Activated naive CD8-positive, alpha-beta T cell treated with anti-CD3 and anti-CD28 coated beads, Interleukin-2, amount 50 U/mL, for 24 hours (primary cell): ENCODE data around the gene CDCA7L.
"Not testable (repeated sequence)": the region's sequence is repeated elsewhere in the genome, so short reads cannot be mapped to it uniquely, and the experiment has no call there.

Source experiments
- ATAC-seq: fragments of 150-1000 bp; cut with Tn5 transposase; one replicate; pipeline ENCODE4 v1.10.0; 2021
- DNase-seq: peaks from one replicate; pipeline ENCODE4 v3.0.0; 2021
- H3K27ac Mint-ChIP-seq: one replicate; pipeline ENCODE4 v1.8.0; 2021; ENCODE audit warnings: mild to moderate bottlenecking, mixed read lengths
- H3K27me3 Mint-ChIP-seq: one replicate; pipeline ENCODE4 v1.8.0; 2021; ENCODE audit warnings: mixed read lengths
- H3K36me3 Mint-ChIP-seq: one replicate; pipeline ENCODE4 v1.8.0; 2021; ENCODE audit warnings: low read depth, mixed read lengths
- H3K4me1 Mint-ChIP-seq: one replicate; pipeline ENCODE4 v1.8.0; 2021; ENCODE audit warnings: mixed read lengths
- H3K4me3 Mint-ChIP-seq: one replicate; pipeline ENCODE4 v1.8.0; 2021; ENCODE audit warnings: mild to moderate bottlenecking, moderate library complexity, mixed read lengths
- H3K9me3 Mint-ChIP-seq: one replicate; pipeline ENCODE4 v1.8.0; 2021; ENCODE audit warnings: mixed read lengths

Gene CDCA7L

DNA sequence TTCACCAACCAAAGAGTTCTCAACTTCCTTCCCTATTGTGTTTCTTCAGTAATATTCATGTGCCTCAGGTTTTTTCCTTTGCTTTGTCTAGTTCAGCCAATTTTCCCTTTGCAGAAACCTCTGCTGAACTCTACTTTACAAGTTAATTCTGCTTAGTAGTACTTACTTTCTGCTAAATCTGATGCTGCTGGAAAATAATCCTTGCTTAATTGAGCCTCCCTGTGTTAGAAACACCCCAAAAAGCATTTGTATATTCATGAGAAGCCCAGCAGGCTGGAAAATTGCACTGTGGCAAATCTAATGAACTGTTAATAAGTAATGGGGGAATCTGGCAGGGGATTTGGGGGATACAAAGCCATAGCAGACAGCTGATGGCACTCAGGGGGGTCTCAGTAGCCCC is 78.5 kb downstream of the CDCA7L start:
- peaks cover 2% of the 10 kb centered on the region for H3K36me3 Mint-ChIP-seq
- no peak overlapping the region for H3K4me3 Mint-ChIP-seq
- ATAC-seq, result no peak
- H3K27ac Mint-ChIP-seq, result no peak overlapping the region
- no peaks in the 10 kb centered on the region for H3K27me3 Mint-ChIP-seq
- no peaks in the 10 kb centered on the region for H3K4me1 Mint-ChIP-seq
- DNase-seq, result no peak
- no peaks in the 10 kb centered on the region for H3K9me3 Mint-ChIP-seq

DNA sequence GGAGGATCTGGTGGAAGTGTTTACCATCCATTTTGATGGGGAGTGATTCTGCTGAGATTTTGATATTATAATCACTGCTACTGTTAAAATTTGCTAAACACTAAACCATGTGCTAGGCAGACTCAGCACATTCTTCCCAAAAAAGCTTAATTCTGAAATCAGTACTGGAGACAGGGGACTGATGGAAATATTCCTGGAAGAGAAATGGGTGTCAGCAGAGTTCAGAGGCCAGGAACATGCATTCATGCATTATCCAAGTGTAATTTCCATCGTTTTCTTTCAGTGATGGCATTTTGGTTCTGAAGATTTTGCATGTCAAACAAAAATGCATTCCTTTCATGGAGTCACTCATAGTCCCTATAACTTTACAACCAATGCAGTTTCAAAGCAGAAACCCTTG is 79.0 kb downstream of the CDCA7L start:
- peaks cover 2% of the 10 kb centered on the region for H3K36me3 Mint-ChIP-seq
- no peaks in the 10 kb centered on the region for H3K4me1 Mint-ChIP-seq
- no peaks in the 10 kb centered on the region for H3K9me3 Mint-ChIP-seq

DNA sequence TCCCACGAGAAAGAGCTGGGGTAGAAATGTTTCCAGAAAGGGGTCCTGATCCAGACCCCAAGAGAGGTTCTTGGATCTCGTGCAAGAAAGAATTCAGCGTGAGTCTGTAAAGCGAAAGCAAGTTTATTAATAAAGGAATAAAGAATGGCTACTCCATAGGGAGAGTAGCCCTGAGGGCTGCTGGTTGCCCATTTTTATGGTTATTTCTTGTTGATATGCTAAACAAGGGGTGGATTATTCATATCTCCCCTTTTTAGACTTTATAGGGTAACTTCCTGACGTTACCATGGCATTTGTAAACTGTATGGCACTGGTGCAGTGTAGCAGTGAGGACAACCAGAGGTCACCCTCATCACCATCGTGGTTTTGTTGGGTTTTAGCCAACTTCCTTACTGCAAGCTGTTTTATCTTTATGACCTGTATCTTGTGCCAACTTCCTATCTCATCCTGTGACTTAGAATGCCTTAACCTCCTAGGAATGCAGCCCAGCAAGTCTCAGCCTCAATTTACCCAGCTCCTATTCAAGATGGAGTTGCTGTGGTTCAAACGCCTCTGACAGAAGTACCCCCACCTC is 80.0 kb downstream of the CDCA7L start:
- H3K9me3 Mint-ChIP-seq, H3K4me3 Mint-ChIP-seq, DNase-seq, H3K27me3 Mint-ChIP-seq, H3K27ac Mint-ChIP-seq, H3K36me3 Mint-ChIP-seq, ATAC-seq, H3K4me1 Mint-ChIP-seq: not testable (repeated sequence)

More for the DNA sequence above, 79.0 kb downstream of the CDCA7L start:
- H3K27ac Mint-ChIP-seq, result no peak overlapping the region
- DNase-seq, result no peak
- ATAC-seq, result no peak
- no peaks in the 10 kb centered on the region for H3K27me3 Mint-ChIP-seq
- H3K4me3 Mint-ChIP-seq, result no peak overlapping the region

DNA sequence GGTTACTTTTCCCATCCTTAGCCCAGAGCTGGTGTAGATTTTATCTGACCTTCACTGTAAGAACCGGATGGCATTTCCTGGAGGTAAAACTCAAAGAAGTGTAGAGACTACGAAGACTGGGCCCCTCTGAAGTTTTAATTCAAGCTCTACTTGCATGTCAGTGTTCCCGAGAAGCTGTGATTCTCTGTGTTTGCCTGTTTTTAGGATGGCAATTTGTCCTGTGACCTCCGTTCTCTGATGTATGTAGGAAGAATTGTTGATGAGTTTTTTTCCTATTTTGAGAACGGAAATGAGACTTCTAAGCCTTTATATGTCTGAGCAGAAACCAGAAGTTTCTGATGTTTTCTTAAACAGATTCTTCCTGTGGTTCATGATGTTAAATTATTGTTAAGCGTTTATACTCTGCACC is 94.1 kb downstream of the CDCA7L start:
- DNase-seq (no peak), ATAC-seq (no peak)
- peaks cover 5% of the 10 kb centered on the region for H3K9me3 Mint-ChIP-seq
- no peak overlapping the region for H3K4me3 Mint-ChIP-seq
- H3K36me3 Mint-ChIP-seq, result no peaks in the 10 kb centered on the region
- H3K27ac Mint-ChIP-seq, result peak overlapping the region; percentile 29
- peaks cover 17% of the 10 kb centered on the region for H3K4me1 Mint-ChIP-seq
- no peaks in the 10 kb centered on the region for H3K27me3 Mint-ChIP-seq
